HEK293 (cell line): ENCODE measurements around the gene ITSN2.

Experiments
- CTCF ChIA-PET: fragments of 350-600 bp; formaldehyde crosslinking; extraction: SDS; loops from one replicate; lab custom pipeline; 2021; ENCODE audit warnings: antibody characterized with exemption; lab: Yijun Ruan, JAX
- POLR2A ChIA-PET: fragments of 300-600 bp; formaldehyde crosslinking; extraction: SDS; loops from one replicate; lab custom pipeline; 2020; ENCODE audit warnings: antibody characterized with exemption, inconsistent platforms; lab: Yijun Ruan, JAX
- H3K27ac ChIP-seq: fragments of 200-500 bp; sonication (Bioruptor generic); 2 replicates; pipeline ENCODE4 v1.5.1; 2014; ENCODE audit warnings: low read depth, low read length, control low read depth, inconsistent platforms; ENCODE audit errors: extremely low read depth
- H3K36me3 ChIP-seq, 2 experiments: fragments of 200-500 bp in 1 of 2; sonication (Bioruptor generic) in 1 of 2; 1 replicate in 1 of 2; 2 replicates in 1 of 2; pipeline ENCODE4 v1.5.1; 2014 to 2017; ENCODE audit warnings: inconsistent platforms in 2 of 2, low read length in 2 of 2; ENCODE audit not compliant: control insufficient read depth in 2 of 2, insufficient read depth in 1 of 2
- H3K4me1 ChIP-seq: fragments of 200-500 bp; sonication (Bioruptor generic); 2 replicates; pipeline ENCODE4 v1.5.1; 2014; ENCODE audit warnings: mild to moderate bottlenecking, low read length, inconsistent platforms; ENCODE audit not compliant: control insufficient read depth, insufficient read depth
- H3K4me3 ChIP-seq: 2 replicates; pipeline ENCODE4 v1.5.1; 2011; ENCODE audit warnings: low read depth, mild to moderate bottlenecking, control low read depth, low read length, moderate library complexity
- H3K9me3 ChIP-seq: fragments of 200-500 bp; sonication (Bioruptor generic); 2 replicates; pipeline ENCODE4 v1.5.1; 2014; ENCODE audit warnings: low read depth, low read length, inconsistent platforms; ENCODE audit not compliant: control insufficient read depth, insufficient read depth
- EGR2 ChIP-seq: fragments of 450-650 bp; formaldehyde crosslinking; IDR thresholded peaks from 2 replicates; pipeline ENCODE4 v1.5.1; 2016; ENCODE audit warnings: low read depth, missing biosample characterization, missing genetic modification characterization
- ELK4 ChIP-seq: IDR thresholded peaks from 2 replicates; pipeline ENCODE4 v1.6.1; 2011; ENCODE audit warnings: mild to moderate bottlenecking, low read depth, low read length, borderline replicate concordance
- FEZF1 ChIP-seq: fragments of 450-650 bp; formaldehyde crosslinking; IDR thresholded peaks from 2 replicates; pipeline ENCODE4 v1.5.1; 2016; ENCODE audit warnings: missing biosample characterization, missing genetic modification characterization
- GLIS1 ChIP-seq: fragments of 450-650 bp; formaldehyde crosslinking; IDR thresholded peaks from 2 replicates; pipeline ENCODE4 v1.5.1; 2016; ENCODE audit warnings: missing biosample characterization, missing genetic modification characterization
- HOXD13 ChIP-seq: sonication (generic); formaldehyde crosslinking; IDR thresholded peaks from 2 replicates; pipeline ENCODE4 v1.8.0; 2022; ENCODE audit warnings: missing genetic modification reagents, borderline replicate concordance
- KLF10 ChIP-seq: fragments of 450-650 bp; IDR thresholded peaks from 2 replicates; pipeline ENCODE4 v1.5.1; 2018; ENCODE audit warnings: missing biosample characterization, mild to moderate bottlenecking, missing genetic modification characterization
- KLF7 ChIP-seq: fragments of 450-650 bp; formaldehyde crosslinking; IDR thresholded peaks from 2 replicates; pipeline ENCODE4 v1.5.1; 2016; ENCODE audit warnings: missing biosample characterization, missing genetic modification characterization, borderline replicate concordance
- REPIN1 ChIP-seq: fragments of 450-650 bp; formaldehyde crosslinking; IDR thresholded peaks from 2 replicates; pipeline ENCODE4 v1.5.1; 2017; ENCODE audit warnings: missing biosample characterization, missing genetic modification characterization, low read depth
- TCF7L2 ChIP-seq: IDR thresholded peaks from 2 replicates; pipeline ENCODE4 v1.6.1; 2011; ENCODE audit warnings: low read depth, mild to moderate bottlenecking, inconsistent platforms, low read length, moderate library complexity, borderline replicate concordance
- ZNF112 ChIP-seq: fragments of 450-650 bp; formaldehyde crosslinking; IDR thresholded peaks from 2 replicates; pipeline ENCODE4 v1.5.0; 2017; ENCODE audit warnings: missing biosample characterization, missing genetic modification characterization
- ZNF16 ChIP-seq: fragments of 450-650 bp; formaldehyde crosslinking; IDR thresholded peaks from 2 replicates; pipeline ENCODE4 v1.5.1; 2016; ENCODE audit warnings: low read depth, missing biosample characterization, missing genetic modification characterization
- ZNF223 ChIP-seq: fragments of 450-650 bp; formaldehyde crosslinking; IDR thresholded peaks from 2 replicates; pipeline ENCODE4 v1.5.1; 2016; ENCODE audit warnings: missing biosample characterization, missing genetic modification characterization
- ZNF23 ChIP-seq: fragments of 450-650 bp; formaldehyde crosslinking; IDR thresholded peaks from 2 replicates; pipeline ENCODE4 v1.5.1; 2016; ENCODE audit warnings: missing biosample characterization, missing genetic modification characterization, borderline replicate concordance
- ZNF239 ChIP-seq: fragments of 450-650 bp; formaldehyde crosslinking; IDR thresholded peaks from 2 replicates; pipeline ENCODE4 v1.5.1; 2016; ENCODE audit warnings: missing biosample characterization, missing genetic modification characterization
- ZNF416 ChIP-seq: fragments of 450-650 bp; formaldehyde crosslinking; IDR thresholded peaks from 2 replicates; pipeline ENCODE4 v1.5.1; 2016; ENCODE audit warnings: missing biosample characterization, missing genetic modification characterization
- ZNF501 ChIP-seq: fragments of 450-650 bp; formaldehyde crosslinking; IDR thresholded peaks from 2 replicates; pipeline ENCODE4 v1.5.1; 2016; ENCODE audit warnings: missing biosample characterization, missing genetic modification characterization
- ZNF514 ChIP-seq: fragments of 450-650 bp; formaldehyde crosslinking; IDR thresholded peaks from 2 replicates; pipeline ENCODE4 v1.5.1; 2016; ENCODE audit warnings: missing biosample characterization, missing genetic modification characterization
- ZNF529 ChIP-seq: fragments of 450-650 bp; formaldehyde crosslinking; IDR thresholded peaks from 2 replicates; pipeline ENCODE4 v1.5.1; 2017; ENCODE audit warnings: missing genetic modification characterization, missing biosample characterization; ENCODE audit not compliant: insufficient replicate concordance
- ZNF530 ChIP-seq: fragments of 450-650 bp; formaldehyde crosslinking; IDR thresholded peaks from 2 replicates; pipeline ENCODE4 v1.5.1; 2016; ENCODE audit warnings: low read depth, missing biosample characterization, missing genetic modification characterization
- ZNF544 ChIP-seq: fragments of 450-650 bp; formaldehyde crosslinking; IDR thresholded peaks from 2 replicates; pipeline ENCODE4 v1.5.0; 2017; ENCODE audit warnings: missing biosample characterization, missing genetic modification characterization
- ZNF664 ChIP-seq: fragments of 450-650 bp; formaldehyde crosslinking; IDR thresholded peaks from 2 replicates; pipeline ENCODE4 v1.5.1; 2016; ENCODE audit warnings: missing biosample characterization, missing genetic modification characterization
- ZNF747 ChIP-seq: fragments of 450-650 bp; formaldehyde crosslinking; IDR thresholded peaks from 2 replicates; pipeline ENCODE4 v1.5.1; 2016; ENCODE audit warnings: missing biosample characterization, missing genetic modification characterization
- ZSCAN16 ChIP-seq: fragments of 450-650 bp; formaldehyde crosslinking; IDR thresholded peaks from 2 replicates; pipeline ENCODE4 v1.5.1; 2016; ENCODE audit warnings: missing biosample characterization, missing genetic modification characterization
- TF ChIP-seq, protein P1 (sequence below): fragments of 450-650 bp; formaldehyde crosslinking; IDR thresholded peaks from 2 replicates; pipeline ENCODE4 v1.5.1; 2016; ENCODE audit warnings: missing biosample characterization, missing genetic modification characterization, low read depth
- TF ChIP-seq, protein P2 (sequence below): fragments of 450-650 bp; formaldehyde crosslinking; conservative IDR thresholded peaks from 2 replicates; pipeline ENCODE4 v1.5.1; 2016; ENCODE audit warnings: low read depth, missing biosample characterization, missing genetic modification characterization

The ITSN2 gene

GRCh38 chr2:24280645-24281044, 79.7 kb downstream of the ITSN2 start (continued):
- no peak for TF ChIP-seq HOXD13 (CRISPR knock-in tag)

- no peaks in the 10 kb centered on the region for H3K9me3 ChIP-seq
- CTCF ChIA-PET = no interaction called here
- POLR2A ChIA-PET = no interaction called here
- H3K4me3 ChIP-seq = no peak overlapping the region
- H3K4me1 ChIP-seq = no peaks in the 10 kb centered on the region
- TF ChIP-seq ZNF23 (tag by site-specific recombination) = no peak
- TF ChIP-seq ZNF16 (tag by site-specific recombination) = no peak
- TF ChIP-seq TCF7L2 = no peak
- no peak for TF ChIP-seq ZNF416 (tag by site-specific recombination)
- TF ChIP-seq KLF10 (tag by site-specific recombination) = no peak
- TF ChIP-seq FEZF1 = no peak
- TF ChIP-seq, protein P1, sequence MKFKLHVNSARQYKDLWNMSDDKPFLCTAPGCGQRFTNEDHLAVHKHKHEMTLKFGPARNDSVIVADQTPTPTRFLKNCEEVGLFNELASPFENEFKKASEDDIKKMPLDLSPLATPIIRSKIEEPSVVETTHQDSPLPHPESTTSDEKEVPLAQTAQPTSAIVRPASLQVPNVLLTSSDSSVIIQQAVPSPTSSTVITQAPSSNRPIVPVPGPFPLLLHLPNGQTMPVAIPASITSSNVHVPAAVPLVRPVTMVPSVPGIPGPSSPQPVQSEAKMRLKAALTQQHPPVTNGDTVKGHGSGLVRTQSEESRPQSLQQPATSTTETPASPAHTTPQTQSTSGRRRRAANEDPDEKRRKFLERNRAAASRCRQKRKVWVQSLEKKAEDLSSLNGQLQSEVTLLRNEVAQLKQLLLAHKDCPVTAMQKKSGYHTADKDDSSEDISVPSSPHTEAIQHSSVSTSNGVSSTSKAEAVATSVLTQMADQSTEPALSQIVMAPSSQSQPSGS = no peak
- no peak for TF ChIP-seq GLIS1
- no peak for TF ChIP-seq HOXD13 (CRISPR knock-in tag)
- TF ChIP-seq KLF7 (tag by site-specific recombination) = no peak
- no peak for TF ChIP-seq ELK4
- no peak for TF ChIP-seq ZNF112
- no peak overlapping the region for H3K27ac ChIP-seq
- H3K36me3 ChIP-seq = peaks cover 8 to 13% of the 10 kb centered on the region in 2 experiments
Measured at GRCh38 chr2:24280161-24280560, 80.2 kb downstream of the ITSN2 start.

DNA sequence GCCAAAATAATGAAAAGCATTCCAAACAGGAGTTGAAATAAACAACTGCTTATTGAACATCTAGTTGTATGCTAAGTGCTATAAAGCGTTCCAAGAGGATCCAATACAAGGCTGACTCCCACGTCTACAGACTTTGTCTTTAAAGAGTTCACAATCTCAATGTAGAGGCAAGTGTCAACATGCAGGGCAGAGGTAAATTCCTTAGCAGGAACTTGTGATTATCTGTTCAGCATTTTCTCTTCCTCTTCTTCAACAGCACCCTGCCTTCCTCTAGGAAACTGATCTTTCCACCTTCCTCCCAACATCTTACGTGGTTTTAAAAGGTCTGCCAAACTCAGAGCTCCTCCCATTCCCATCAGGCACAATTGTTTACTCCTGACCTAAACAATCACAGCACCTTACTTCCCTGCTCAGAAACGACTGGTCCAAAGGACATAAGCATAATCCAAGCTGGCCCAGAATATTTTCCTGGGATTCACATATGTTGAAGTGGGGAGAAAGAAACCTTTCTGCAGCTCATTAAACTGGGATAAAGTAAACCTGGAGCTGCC, 83.9 kb downstream of the ITSN2 start:
- Histone ChIP-seq H3K9me3 (no peaks in the 10 kb centered on the region), H3K4me3 (no peak overlapping the region), H3K36me3 (peaks cover 18 to 31% of the 10 kb centered on the region in 2 experiments), H3K4me1 (no peaks in the 10 kb centered on the region), H3K27ac (no peak overlapping the region)
- TF ChIP-seq, protein P2, sequence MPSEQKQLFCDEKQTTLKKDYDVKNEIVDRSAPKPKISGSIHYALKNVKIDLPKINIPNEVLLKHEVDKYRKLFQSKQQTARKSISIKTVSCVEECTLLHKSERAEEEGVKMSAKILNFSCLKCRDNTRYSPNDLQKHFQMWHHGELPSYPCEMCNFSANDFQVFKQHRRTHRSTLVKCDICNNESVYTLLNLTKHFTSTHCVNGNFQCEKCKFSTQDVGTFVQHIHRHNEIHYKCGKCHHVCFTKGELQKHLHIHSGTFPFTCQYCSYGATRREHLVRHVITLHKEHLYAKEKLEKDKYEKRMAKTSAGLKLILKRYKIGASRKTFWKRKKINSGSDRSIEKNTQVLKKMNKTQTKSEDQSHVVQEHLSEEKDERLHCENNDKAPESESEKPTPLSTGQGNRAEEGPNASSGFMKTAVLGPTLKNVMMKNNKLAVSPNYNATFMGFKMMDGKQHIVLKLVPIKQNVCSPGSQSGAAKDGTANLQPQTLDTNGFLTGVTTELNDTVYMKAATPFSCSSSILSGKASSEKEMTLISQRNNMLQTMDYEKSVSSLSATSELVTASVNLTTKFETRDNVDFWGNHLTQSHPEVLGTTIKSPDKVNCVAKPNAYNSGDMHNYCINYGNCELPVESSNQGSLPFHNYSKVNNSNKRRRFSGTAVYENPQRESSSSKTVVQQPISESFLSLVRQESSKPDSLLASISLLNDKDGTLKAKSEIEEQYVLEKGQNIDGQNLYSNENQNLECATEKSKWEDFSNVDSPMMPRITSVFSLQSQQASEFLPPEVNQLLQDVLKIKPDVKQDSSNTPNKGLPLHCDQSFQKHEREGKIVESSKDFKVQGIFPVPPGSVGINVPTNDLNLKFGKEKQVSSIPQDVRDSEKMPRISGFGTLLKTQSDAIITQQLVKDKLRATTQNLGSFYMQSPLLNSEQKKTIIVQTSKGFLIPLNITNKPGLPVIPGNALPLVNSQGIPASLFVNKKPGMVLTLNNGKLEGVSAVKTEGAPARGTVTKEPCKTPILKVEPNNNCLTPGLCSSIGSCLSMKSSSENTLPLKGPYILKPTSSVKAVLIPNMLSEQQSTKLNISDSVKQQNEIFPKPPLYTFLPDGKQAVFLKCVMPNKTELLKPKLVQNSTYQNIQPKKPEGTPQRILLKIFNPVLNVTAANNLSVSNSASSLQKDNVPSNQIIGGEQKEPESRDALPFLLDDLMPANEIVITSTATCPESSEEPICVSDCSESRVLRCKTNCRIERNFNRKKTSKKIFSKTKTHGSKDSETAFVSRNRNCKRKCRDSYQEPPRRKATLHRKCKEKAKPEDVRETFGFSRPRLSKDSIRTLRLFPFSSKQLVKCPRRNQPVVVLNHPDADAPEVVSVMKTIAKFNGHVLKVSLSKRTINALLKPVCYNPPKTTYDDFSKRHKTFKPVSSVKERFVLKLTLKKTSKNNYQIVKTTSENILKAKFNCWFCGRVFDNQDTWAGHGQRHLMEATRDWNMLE = no peak
- TF ChIP-seq ZNF501 (no peak), ZNF514 (tag by site-specific recombination) (no peak), ZNF223 (tag by site-specific recombination) (no peak), ZNF747 (no peak), ZNF529 (tag by site-specific recombination) (no peak), EGR2 (tag by site-specific recombination) (no peak), ZNF530 (tag by site-specific recombination) (no peak), ZNF664 (tag by site-specific recombination) (no peak), ZNF544 (tag by site-specific recombination) (no peak), ZSCAN16 (tag by site-specific recombination) (no peak), ZNF23 (tag by site-specific recombination) (no peak), REPIN1 (tag by site-specific recombination) (no peak), ZNF239 (tag by site-specific recombination) (no peak)
- CTCF ChIA-PET = interaction anchor here (0.6 kb wide), 1 partner anchor 45 kb away, joined by 3 read pairs; no protein-coding TSS in a partner anchor
- POLR2A ChIA-PET = no interaction called here
